M059J (cell line): ENCODE measurements around the gene KDM4C. TPM values are rescaled to one million over a fixed set of nuclear protein-coding genes. Genes with fewer than 3 reads are reported as not detected.
"Not testable (repeated sequence)": the region's sequence is repeated elsewhere in the genome, so short reads cannot be mapped to it uniquely, and the experiment has no call there.

Experiments used
- DNase-seq: peaks from one replicate; pipeline ENCODE4 v3.0.0-alpha.2; 2012; ENCODE audit warnings: low read depth
- total RNA-seq: library from RNA; depleted of rRNA; stranded (reverse); fragments of >200 nt; shearing (Covaris generic); gene quantifications from 2 replicates; pipeline ENCODE4 v1.2.3, GENCODE V29; 2014

Gene KDM4C
- total RNA-seq, 1 experiment from 2014 or later, result 17.7 TPM

- not testable (repeated sequence) for DNase-seq
Measured at GRCh38 chr9:6806318-6806717, 48.5 kb downstream of the KDM4C start.

DNA sequence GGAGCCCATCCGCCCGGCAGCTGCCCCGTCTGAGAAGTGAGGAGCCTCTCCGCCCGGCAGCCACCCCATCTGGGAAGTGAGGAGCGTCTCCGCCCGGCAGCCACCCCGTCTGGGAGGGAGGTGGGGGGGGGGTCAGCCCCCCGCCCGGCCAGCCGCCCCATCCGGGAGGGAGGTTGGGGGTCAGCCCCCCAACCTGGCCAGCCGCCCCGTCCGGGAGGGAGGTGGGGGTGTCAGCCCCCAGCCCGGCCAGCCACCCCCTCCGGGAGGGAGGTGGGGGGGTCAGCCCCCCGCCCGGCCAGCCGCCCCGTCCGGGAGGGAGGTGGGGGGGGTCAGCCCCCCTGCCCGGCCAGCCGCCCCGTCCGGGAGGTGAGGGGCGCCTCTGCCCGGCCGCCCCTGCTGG is 49.9 kb downstream of the KDM4C start:
- not testable (repeated sequence) for DNase-seq

GRCh38 chr9:6811436-6811835 is 53.7 kb downstream of the KDM4C start:
- DNase-seq, result no peak

- no peak for DNase-seq
Measured at GRCh38 chr9:6816581-6816980, 58.8 kb downstream of the KDM4C start.

DNA sequence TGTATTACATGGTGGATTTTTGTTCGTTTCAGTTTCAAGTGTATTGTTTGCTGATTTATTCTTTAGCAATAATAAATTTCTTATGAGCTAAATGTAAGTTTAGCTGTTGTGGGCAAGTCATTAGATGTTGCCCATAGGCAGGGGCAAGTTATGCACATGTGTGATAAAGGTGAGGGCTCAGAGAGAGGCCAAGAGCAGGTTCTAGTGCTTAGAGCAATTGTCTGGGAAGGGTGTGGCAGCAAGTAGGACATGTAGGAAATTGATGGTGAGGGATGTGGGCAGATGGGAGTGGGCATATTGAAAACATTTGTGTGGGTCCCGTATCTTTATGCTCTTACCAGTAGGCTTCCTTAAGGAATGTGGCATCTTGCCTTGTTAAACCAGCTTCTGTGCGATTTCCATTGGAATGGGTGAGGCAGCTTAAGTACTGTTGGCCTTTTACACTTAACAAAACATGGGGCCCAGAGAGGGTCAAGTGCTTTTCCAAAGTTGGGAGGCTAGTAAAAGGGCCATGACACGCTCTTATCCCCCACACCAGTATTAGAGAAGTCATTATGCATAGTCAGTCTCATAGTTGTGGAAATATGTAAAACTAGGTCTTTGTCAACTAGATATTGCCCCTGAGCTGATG is 60.6 kb downstream of the KDM4C start:
- DNase-seq, result no peak

DNA sequence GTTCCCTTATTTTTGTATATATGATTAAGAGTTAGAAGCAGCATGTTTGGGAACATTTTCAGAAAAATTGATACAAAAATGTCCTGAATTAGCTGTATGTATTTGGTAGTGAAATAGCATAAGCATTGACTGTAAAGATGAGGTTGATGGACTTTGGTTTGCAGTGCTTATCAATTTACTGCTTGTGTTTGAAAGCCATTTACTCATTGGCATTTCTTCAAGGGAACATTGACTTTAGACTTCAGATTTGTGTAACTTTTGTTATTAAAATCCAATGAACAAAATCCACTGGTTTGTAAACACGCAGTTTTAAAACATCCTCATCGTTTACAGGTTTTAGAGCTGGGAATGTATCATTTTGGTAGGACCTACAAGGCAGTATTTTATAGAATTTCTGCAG is 61.3 kb downstream of the KDM4C start:
- no peak for DNase-seq

DNA sequence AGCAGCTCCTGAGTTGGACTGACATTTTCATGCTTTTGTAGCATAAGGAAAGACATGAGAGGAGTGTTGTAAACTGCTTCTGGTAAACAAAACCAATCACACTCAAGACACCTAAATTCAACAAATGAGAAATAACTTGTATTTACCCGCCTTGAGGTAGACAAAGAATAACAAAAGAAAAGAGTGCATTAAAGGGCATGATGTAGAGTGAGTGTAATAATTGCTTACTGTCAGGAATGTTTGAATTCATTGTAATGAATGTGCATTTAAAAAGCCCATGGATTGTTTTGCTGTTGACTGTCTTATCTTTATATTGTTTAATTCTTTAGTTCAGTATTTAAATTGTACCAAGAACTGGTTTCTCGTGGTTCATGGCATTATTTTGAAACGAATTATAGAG is 61.8 kb downstream of the KDM4C start:
- DNase-seq, result no peak

GRCh38 chr9:6822696-6823095 is 64.9 kb downstream of the KDM4C start:
- no peak for DNase-seq

DNA sequence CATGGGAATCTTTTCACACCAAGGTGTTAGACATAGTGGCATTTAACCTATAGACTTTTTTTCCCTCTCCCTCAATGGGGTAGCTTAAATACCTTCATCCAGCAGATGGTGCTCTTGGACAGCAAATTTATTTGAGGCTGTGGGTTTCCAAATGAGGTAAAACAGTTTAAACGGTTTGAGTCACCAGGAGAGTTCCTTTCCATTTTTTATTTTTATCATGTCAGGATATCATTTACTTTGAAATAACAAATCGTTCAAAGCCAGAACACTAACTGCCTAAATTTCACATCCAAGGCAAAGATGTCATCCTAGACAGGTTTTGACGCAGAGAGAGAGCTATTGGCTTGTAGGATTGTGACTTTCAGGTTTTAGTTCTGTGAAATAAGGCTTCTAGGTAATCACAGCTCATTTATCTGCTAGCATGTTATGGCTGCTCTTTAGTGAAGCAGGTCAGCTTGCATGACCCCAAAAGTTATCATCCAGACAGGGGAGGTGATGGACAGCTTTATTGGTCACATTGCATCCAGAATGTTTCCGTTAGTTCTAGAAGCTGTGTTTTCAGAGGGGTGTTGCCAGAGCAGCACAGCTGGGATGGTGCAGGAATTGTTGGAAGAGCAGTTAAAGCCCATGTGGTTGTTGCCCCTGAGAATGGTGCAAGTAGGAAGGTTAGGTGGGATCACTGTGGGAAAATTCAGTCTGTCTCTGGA is 69.8 kb downstream of the KDM4C start:
- peak; percentile 60 for DNase-seq

DNA sequence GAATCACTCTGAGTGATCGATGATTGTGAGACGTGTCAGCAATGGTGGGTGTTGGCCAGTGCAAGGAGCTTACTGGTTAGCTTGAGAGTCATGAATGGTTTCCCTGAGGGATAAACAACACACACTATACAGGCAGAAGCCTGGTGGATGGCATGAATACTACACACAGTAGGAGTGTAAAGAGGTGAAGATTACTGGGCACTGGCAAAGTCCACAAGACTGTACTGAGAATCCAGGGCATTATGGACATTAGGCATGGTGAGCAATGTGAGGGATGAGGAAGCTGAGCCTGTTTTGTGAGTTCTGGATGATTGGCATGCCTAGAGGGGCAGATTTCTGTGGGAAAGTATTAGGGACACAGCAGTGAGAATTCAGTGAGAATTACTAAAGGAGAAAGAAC is 71.3 kb downstream of the KDM4C start:
- peak; percentile 21 for DNase-seq

DNA sequence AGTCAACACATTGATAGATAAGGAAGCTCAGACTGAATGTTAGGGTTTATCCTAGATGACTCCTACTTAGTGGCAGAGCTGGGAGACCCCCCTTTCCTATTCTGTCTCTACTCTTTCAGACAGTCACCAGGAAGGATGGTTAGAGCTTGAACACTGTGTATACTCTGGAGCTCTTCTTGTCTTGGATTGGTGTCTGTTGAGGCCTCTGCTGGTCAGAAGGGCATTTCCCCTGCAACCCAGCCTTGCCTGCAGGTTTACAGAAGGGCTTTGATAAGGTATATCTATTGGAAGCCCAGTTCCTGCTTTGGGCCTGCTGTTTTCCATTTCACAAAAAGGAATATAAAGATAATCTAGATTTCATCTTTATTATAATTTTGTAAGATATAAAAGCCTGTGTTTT is 71.8 kb downstream of the KDM4C start:
- DNase-seq, result no peak

GRCh38 chr9:6833518-6834192 is 75.9 kb downstream of the KDM4C start:
- DNase-seq, result peak; percentile 37

- no peak for DNase-seq
Measured at GRCh38 chr9:6834306-6834705, 76.5 kb downstream of the KDM4C start.

DNA sequence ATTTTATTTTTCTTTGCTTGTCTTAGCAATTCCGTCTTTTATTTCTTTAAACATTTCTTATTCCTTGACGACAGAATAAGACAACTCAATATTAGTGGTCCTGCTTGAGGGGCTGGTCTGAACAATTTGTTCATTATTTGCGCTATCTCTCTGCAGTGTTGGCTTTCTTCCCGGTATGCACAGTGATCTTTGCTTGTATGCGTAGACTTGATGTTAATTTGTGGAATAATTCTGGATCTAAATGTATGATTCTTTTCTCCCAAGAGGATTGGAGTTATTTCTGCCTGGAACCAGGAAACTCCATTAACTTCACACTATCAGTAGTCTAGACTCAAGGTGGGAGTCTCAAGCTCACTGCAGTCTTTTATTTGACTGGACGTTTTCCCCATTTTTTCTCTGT is 80.4 kb downstream of the KDM4C start:
- no peak for DNase-seq

GRCh38 chr9:6842584-6842947 is 84.8 kb downstream of the KDM4C start:
- peak; percentile 69 for DNase-seq

DNA sequence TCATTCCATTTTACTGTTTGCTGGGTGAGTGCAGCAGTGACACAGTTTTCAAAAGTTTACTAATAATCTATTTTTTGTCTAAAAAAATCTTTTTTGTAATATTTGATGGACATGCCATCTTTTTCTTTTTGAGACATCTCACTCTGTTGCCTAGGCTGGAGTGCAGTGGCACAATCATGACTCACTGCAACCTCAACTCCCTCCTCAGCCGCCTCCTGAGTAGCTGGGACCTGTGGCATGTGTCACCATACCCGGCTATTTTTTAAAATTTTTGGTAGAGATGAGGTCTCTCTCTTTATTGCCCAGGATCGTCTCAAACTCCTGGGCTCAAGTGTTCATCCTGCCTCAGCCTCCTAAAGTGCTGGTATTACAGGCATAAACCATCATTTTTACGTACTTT is 86.0 kb downstream of the KDM4C start:
- peak; percentile 34 for DNase-seq

DNA sequence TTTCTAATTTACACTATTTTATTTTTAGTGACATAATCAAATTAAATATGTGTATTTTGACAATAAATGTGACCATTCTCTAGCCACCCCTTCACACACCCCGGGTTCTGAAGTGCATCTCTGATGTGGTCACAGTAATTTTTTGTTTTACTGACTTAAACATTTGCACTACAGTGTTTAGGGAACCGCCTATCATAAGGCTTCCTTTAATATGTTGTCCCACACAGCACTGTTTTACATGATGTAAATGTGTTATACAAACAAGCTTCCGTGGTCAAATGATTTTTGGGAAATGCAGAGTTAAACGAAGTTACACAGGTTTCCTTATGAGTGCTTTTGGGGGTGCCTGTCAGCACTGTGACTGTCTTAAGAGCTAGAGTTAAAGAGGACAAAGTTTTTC is 86.5 kb downstream of the KDM4C start:
- no peak for DNase-seq

DNA sequence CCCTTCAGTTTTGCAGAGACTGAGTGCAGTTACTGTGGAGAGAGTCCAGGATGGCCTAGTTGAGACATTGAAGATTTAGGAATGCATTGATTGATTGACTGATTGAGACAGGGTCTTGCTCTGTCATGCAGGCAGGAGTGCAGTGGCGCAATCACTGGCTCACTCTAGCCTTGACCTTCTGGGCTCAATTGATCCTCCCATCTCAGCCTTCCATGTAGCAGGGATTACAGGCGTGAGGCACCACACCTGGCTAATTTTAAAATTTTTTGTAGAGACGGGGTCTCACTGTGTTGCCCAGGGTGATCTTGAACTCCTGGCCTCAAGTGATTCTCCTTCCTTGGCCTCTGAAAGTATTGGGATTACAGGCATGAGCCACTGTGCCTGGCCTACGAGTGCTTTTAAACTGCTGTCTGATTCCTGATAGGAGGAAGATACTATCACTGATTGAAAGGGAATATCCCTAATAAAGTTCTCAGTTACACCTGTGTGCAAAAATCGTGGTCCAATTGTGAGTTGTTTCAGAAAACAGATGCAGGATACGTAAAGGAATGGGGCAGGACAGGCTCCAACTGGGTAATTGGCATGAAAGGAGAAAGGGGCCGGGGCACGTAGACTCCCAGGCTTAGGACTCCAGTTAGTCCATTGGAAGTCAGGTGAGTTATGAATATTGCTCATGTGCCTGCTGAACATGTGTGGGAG is 87.5 kb downstream of the KDM4C start:
- DNase-seq, result no peak

DNA sequence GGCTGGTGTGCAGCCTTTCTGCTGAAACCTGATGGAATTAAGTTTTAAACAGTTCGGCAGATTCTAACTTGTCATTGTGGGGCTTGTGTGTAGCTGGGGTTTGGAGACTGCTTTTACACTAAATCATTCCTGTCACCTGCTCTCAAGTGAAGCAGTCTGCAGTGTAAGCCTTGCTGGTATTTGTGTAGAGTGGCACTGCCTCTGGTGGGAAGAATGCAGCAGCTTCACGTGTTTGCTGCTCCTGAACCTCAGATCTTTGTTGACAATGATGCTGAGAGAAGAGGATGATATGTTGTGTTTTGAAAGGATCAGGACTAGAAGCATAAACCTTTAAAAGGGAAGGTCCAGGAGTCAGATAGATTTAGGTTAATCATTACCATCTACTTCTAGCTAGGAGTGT is 88.1 kb downstream of the KDM4C start:
- DNase-seq, result no peak

- DNase-seq, result peak; percentile 92
Measured at GRCh38 chr9:6852243-6852963, 94.6 kb downstream of the KDM4C start.

DNA sequence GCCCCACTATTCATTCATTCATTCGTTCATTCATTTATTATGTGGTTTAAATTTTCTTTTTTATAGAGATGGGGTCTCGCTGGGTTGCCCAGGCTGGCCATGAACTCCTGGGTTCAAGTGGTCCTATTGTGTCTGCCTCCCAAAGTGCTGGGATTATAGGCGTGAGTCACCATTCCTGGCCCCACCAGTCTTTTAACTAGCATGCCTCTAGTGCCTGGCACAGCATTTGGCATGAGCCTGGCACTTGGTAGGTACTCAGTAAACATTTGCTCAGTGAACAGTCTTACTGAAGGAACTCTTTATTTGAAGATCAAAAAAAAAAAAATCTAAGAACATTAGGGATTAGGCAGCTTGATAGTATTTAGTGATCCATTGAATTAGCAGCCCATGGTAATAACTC is 98.1 kb downstream of the KDM4C start:
- peak; percentile 59 for DNase-seq

- no peak for DNase-seq
Measured at GRCh38 chr9:6864102-6864501, 106.3 kb downstream of the KDM4C start.
